OCI-LY1 (cell line): ENCODE measurements around the gene AKAP13.

Experiments
- CTCF ChIP-seq: fragments of 200-600 bp; sonication (generic), shearing (Covaris generic); IDR thresholded peaks from 2 replicates; pipeline ENCODE4 v1.5.1; 2017; ENCODE audit warnings: mild to moderate bottlenecking, antibody characterized with exemption, low read length, moderate library complexity, mixed read lengths
- EZH2 ChIP-seq: fragments of 200-600 bp; sonication (generic), shearing (Covaris generic); IDR thresholded peaks from 2 replicates; pipeline ENCODE4 v1.8.0; 2017; ENCODE audit warnings: borderline replicate concordance, mixed run types, mild to moderate bottlenecking, antibody characterized with exemption, low read length, moderate library complexity, mixed read lengths

- TF ChIP-seq CTCF (no peak), EZH2 (no peak)
Observed at GRCh38 chr15:85625166-85625830, 244.9 kb downstream of the AKAP13 start.
